IPS DF 4.7 (cell line): ENCODE measurements around the gene ELANE.
"Not testable (repeated sequence)": the region's sequence is repeated elsewhere in the genome, so short reads cannot be mapped to it uniquely, and the experiment has no call there.

ENCODE experiments used
- DNase-seq: peaks from one replicate; pipeline ENCODE4 v3.0.0-alpha.2; 2013; ENCODE audit warnings: low spot score; ENCODE audit errors: extremely low read depth

The ELANE gene

DNA sequence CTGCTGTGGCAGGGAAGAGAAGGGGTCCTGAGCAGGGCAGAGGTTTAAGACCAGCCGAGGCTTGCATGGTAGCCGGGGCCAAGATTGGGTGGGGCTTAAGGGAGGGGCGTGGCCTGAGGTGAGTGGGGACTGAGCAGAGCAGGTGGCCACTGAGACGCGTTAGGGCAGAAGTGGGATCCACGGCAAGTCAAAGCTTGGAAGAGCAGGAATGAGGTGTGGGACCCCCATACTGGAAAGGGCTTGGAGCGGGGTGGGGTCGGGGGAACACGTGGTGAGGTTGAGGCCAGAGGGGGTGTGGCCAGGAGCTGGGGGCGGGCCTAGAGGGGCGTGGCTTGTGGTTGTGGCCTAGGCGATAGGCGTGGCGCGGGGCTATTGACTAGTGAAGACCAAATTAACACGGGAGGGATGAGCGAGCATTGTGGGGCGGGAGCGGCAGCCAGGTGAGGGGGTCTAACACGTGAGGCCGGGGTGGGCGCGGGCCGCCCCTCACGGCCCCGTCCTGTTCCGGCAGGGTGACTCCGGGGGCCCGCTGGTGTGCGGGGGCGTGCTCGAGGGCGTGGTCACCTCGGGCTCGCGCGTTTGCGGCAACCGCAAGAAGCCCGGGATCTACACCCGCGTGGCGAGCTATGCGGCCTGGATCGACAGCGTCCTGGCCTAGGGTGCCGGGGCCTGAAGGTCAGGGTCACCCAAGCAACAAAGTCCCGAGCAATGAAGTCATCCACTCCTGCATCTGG, 10.6 kb downstream of the ELANE start:
- DNase-seq: no peak

DNA sequence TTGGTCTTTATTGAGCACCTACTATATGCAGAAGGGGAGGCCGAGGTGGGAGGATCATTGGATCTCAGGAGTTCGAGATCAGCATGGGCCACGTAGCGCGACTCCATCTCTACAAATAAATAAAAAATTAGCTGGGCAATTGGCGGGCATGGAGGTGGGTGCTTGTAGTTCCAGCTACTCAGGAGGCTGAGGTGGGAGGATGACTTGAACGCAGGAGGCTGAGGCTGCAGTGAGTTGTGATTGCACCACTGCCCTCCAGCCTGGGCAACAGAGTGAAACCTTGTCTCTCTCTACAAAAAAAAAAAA, 11.2 kb downstream of the ELANE start:
- DNase-seq: no peak

DNA sequence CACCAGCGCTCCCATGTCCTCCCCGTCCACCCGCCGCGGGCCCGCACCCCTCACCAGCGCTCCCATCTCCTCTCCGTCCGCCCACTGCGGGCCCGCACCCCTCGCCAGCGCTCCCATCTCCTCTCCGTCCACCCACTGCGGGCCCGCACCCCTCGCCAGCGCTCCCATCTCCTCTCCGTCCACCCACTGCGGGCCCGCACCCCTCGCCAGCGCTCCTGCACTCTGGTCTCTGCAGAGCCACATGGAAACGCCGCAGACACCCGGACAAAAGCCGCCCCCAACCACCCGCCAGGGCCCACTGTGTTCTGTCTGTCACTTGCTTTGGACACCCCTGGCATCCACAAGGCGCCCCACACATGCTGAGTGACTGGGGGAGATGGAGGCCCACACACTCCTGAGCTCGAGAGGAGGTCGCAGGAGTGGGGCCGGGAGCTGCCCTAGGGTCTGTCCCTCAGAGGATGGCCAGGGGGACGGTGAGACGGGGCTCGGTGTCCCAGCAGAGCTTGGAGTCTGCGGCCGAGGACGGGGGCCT, 14.7 kb downstream of the ELANE start:
- no peak for DNase-seq

DNA sequence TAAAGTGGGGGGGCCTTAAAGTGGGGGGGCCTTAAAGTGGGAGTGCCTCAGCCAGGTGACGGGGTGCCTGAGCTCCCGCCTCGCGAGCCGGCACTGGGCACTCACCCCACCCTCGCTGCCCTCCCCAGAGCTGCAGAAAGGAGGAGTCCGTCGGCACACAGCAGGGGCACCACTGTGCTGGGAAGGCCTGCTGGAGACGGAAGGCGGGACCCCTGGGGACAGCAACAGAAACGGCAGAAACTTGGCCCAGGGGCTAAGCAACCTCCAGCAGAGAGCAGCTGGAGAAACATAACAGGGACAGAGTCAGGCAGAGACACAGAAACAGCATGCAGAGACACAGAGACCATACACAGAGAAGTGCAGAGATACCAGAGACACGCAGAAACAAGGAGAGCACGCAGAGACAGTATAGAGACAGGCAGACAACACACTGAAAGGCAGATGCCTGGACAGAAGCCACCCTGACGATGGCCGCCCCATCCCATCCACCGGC, 15.2 kb downstream of the ELANE start:
- DNase-seq: no peak

DNA sequence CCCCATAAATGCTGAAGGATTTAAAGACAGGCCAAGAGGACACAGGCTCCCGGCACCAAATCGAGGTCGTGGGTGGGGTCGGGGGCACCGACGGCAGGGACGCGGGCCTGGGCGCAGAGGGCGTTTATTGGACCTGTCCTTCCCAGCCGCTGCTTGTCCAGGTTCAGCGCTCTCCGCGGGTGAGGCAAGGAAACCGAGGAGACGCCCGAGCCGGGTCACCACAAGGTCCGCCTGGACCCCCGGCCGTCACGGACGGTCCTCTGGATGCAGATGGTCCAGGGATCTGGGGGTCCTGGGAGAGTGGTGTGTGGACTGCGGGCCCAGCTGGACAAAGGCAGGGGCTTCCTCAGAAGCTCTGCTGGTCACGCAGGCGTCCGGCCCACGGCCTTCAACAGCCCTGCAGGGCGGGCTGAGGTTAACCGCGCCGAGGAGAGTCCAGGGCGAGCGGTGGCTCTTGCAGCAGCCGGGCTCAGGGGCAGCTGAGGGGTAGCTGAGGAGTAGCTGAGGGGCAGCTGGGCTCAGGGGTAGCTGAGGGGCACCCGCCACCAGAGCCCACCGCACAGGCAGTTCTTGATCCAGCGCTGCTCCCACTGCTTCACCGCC, 15.9 kb downstream of the ELANE start:
- DNase-seq: no peak

DNA sequence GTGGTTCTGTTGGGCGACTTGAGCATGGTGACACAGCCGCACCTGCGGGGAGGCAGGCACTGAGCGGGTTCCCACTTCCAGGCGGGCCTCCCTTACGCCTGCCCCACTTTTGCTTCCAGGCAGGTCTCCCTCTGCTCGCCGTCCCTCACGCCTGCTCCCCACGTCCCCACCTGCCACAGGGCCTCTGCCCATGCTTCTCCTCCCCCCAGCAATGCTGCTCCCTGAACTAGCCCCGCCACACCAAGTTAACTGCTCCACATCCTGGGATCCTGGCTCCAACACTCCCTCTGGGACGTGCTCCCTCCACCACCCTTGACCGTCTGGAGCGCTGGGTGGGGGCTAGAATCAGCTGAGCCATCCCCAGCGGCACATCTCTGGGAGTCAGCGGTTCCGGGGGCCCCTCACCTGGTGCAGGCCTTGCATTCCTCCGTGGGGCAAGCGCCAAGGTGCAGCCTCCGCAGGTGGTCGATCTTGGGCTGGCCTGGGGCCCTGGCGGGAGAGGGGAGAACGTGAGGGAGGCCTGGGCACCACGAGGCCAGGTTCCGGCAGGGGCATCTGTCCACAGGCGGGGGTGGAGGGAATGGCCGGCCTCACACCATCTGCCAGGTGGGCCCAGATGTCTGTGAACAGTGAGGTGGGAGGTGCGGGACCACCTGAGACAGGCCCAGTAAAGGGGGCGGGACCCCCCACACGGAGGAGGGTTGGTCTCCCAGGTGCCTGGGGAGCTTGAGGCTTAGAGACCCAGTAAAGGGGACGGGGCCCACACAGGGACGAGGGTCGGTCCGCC, 16.5 kb downstream of the ELANE start:
- DNase-seq: no peak

DNA sequence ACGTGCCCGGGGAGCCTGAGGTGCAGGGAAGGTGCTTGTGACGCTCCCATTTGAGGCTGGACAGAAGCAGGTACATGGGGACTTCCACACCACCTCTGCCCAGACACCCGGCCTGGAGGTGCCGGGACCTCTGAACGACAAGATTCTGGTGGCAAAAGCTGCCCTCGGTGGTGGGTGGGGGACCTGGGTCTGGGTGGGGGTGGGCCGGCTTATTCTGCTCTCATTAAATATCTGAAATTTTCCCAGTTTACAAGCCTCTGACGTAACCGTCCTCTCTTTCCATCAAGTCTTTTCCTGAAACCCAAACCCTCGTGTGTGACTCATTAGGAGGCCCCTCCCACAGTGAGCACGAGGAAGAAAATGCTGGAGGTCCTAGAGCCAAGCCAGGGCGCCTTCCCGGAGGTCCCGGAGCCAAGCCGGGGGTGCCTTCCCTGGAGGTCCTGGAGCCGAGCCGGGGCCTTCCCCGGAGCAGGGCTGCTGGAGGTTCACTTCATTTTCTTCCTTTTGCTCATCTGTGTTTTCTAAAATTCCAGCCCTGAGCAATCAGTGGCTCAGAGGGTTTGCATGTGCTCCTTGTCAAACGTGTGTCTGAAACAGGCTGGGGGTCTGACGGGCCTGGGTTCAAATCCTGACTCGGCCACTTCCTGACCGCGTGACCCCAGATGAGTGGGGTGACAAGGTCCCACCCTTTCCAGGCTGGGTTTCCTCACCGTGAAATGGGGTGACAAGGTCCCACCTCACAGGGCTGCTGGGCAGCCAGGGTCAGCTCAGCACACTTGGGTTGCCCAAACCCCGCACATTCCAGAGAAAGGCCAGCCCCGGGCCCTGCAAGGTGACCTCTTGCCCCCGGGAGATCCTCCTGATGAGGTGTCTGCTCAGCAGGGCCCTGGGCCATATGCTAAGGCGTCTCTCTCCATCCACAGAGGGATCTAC, 17.4 kb downstream of the ELANE start:
- no peak for DNase-seq

DNA sequence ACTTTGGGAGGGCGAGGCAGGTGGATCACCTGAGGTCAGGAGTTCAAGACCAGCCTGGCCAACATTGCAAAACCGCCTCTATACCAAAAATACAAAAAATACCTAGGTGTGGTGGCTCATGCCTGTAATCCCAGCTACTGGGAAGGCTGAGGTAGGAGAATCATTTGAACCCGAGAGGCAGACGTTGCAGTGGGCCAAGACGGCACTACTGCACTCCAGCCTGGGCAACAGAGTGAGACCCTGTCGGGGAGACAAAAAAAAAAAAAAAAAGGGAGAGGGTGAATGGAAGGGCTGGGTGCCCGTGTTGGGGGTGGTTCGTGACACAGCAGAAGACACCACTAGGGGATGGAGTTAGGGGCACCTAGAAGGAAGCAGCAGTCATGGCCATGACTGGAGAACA, 18.2 kb downstream of the ELANE start:
- no peak for DNase-seq

DNA sequence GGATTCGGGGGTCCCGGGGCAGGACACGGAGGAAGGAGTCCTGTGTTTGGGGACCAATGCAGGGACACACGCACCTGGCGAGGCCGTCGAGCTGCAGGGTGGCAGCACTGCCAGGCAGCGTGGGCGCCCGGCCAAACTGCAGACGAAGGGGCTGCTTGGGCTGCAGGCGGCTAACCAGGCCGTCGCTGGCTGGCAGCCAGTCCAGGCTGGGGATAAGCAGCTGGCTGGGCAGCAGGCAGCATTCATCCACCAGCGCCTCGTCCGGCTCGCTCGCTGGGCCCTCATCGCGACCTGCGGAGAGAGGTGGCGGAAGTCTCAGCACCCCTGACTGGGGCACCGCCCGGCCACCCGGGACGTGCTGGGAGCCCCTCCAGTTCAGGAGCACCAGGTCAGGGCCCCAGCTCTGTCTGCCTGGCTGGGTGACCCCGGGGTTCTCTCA, 18.9 kb downstream of the ELANE start:
- DNase-seq: no peak

DNA sequence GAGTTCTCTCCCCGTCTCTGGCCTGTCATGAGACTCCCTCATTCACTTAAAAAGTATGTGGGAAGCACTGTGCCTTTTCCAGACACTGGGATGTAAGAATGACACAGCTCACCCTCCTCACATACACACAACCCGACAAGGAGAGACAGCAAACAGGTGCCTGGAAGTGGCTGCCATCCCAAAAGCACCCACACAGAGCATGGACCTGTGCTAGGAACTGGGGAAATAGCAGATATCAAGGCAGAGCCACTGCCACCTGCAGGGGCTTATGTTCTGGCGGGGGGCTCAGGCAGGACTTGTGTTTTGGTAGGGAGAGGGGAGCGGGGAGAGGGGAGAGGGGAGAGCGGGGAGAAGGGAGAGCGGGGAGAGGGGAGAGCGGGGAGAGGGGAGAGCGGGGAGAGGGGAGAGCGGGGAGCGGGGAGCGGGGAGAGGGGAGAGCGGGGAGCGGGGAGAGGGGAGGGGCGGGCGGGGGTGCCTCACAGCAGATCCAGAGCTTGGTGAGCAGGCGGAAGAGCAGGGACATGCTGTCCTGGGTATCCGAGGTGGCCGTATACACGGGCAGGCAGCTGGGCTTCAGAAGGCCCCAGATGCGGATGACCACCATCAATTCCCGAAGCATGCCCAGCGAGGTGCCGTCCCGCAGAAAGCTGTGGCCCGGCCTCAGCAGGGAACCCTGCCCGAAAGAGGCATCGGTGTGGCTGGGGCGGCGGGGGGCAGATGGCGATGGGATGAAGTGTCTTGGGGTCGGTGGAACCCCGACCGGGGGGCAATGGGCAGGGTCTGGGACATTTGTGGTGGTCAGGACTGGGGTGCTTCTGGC, 19.6 kb downstream of the ELANE start:
- no peak for DNase-seq

DNA sequence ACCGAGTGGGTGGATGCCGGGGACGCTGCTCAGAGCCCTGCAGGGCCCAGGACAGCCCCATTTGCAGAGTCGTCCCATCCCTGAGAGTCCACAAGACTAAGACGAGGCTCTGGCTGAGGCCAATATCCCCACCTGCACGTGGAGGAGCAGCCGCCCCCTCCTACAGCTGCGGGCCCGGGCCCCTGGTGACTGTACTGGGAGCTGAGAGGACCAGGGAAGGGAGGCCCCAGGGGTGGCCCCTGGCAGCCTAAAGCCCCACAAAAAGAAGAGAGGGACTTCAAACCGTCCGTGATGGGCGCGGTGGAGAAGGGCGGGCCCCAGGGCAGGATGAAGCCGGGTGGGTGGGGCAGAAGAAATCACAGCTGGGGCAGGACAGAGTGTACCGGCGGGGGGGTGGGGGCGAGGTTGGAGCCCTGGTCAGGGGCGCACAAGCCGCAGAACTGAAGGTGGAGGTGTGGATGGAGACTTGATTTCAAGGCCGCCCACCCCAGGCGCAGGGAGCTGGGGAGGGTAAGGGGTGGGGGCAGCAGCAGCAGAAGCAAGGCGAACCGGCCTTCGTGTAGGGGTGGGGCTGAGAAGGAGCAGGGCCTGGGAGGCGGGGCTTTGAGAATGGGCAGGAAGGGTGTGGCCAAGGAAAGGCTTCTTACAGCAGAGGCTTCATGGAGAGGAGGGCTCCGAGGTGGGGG, 20.3 kb downstream of the ELANE start:
- DNase-seq: no peak

DNA sequence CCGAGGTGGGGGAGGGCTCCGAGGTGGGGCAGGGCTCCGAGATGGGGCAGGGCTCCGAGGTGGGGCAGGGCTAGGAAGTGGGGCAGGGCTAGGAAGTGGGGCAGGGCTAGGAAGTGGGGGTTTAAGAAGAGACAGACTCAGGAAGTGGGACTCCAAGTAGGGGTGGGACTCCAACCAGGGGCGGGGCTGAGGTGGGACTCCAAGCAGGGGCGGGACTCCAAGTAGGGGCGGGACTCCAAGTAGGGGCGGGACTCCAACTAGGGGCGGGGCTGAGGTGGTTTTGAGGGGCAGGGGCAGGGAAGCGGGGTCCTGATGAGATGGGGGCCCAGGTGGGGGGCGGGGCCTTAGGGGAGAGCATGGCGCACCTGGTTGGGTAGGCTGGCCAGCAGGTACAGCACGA, 21.0 kb downstream of the ELANE start:
- no peak for DNase-seq

DNA sequence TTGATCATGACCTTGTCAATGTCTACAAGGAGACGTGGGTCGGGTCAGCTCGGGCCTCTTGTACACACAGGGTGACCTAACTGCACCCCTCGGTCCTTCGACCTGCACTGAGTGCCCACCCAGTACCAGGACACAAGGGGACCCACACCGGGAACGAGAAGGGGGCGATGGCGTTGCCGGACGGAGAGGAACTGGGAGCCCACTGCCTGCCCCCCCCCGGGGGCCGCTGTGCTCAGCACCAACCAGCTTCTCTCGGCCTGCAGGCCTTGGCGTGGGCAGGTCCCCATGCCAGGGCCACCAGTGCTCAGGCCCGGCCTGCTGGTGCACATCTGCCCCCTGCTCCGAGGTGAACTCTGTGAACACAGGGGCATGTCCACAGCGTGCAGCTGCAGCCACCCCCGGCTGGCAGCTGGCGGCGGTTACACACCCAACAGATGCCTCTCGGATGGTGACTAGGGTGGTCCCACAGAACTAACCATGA, 21.5 kb downstream of the ELANE start:
- no peak for DNase-seq

DNA sequence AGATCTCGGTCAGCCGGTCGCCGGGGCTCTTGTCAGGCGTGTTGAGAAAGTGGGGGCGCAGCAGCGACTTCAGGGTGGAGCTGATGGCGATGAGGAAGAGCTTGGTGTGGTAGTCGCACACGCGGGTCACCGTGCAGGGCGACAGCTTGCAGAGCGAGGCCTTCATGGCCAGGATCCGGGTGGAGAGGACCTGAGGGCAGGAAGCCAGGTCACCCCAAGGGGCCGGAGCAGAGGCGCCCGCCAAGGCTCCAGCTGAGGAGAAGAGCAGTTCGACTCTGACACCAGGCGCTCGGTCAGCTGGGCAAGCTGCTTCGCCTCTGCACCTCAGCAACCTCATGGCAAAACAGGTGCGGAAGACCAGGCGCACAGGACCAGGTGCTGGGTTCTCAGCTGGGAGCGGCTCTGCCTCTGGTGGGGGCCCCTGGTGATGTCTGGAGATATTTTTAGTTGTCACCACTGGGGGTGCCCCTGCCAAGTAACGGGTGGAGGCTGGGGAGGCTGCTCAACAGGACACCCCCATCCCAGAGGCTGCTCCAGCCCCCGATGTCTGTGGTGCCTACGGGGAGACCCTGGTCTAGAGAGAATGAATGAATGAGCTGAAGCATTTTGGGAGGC, 23.3 kb downstream of the ELANE start:
- DNase-seq: no peak

DNA sequence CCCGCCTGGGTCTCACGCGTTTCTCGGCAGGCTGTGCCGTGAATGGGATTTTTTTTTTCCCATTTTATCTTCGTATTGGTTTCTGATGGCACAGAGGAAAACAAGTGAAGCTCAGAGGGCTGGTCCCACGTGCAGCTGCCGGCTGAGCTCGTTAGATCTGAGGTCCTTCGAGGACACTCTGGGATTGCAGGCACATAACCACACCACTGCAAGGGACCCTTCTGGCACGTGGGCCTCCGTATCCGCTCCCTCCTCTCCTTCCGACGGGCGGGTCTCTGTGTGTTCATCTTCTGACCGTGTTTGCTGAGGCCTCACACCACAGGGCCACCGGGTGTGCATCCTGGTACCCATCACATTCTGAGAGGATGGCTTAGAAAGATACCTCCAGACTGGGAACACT, 24.0 kb downstream of the ELANE start:
- DNase-seq: no peak

DNA sequence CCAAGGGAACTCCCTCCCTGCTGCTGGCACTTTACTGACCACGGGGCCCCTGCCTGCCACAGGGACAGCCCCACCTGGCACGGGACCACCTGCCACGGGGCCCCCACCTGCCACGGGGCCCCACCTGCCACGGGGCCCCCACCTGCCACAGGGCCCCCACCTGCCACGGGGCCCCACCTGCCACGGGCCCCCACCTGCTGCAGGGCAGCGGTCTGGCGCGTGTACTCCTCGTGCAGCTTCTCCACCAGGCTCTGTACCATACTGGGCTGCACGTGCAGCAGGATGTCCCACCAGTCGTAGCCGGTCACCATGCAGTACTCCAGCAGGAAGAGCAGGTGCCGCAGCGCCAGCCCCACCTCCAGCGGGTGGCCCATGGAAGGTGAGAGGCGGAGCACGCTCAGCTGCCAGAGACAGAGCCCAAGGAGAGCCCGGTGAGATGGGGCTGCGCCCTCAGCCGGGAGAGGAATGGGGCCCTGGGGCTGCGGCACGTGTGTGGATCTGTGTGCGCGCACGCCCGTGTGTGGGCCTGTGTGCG, 24.7 kb downstream of the ELANE start:
- DNase-seq: no peak

DNA sequence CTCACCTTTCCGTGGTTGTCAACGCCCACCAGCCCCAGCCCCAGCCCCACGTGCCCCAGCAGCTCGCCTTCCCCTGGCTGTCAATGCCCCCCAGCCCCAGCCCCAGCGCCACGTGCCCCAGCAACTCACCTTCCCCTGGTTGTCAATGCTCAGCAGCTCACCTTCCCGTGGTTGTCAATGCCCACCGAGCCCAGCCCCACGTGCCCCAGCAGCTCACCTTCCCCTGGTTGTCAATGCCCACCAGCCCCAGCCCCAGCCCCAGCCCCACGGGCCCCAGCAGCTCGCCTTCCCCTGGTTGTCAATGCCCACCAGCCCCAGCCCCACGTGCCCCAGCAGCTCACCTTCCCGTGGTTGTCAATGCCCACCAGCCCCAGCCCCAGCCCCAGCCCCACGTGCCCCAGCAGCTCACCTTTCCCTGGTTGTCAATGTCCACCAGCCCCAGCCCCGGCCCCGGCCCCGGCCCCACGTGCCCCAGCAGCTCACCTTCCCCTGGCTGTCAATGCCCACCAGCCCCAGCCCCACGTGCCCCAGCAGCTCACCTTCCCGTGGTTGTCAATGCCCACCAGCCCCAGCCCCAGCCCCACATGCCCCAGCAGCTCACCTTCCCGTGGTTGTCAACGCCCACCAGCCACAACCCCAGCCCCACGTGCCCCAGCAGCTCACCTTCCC, 26.0 kb downstream of the ELANE start:
- DNase-seq: not testable (repeated sequence)
